H1 (cell line): Measurements from ENCODE around the gene ITGA11. TPM values are rescaled to one million over a fixed set of nuclear protein-coding genes. Genes with fewer than 3 reads are reported as not detected.

Experiments
- CTCF ChIA-PET: fragments of 300-600 bp; sonication (Branson Sonifier 250); formaldehyde crosslinking; loops from one replicate; lab custom pipeline; 2021; ENCODE audit not compliant: partially characterized antibody; lab: Charles Lee
- POLR2A ChIA-PET: fragments of 300-600 bp; sonication (Branson Sonifier 250); formaldehyde crosslinking; loops from one replicate; lab custom pipeline; 2021; ENCODE audit warnings: inconsistent platforms; ENCODE audit not compliant: partially characterized antibody; lab: Charles Lee
- DNase-seq, 2 experiments: peaks; one replicate each; pipeline versions ENCODE4 v3.0.0 to v3.0.0-alpha.2; 2010 to 2022; ENCODE audit warnings: low spot score in 2 of 2, low read depth in 1 of 2, mixed read lengths in 1 of 2
- FAIRE-seq: peaks from 2 replicates; lab custom pipeline; 2011; peaks lifted over from hg19 to GRCh38; lab: Jason Lieb, UNC
- H2AFZ ChIP-seq: 2 replicates; pipeline ENCODE4 v1.8.1; 2012; ENCODE audit warnings: low read length, inconsistent platforms
- H2AK5ac ChIP-seq: 2 replicates; pipeline ENCODE4 v1.6.1; 2013; ENCODE audit warnings: low read depth, low read length
- H2BK120ac ChIP-seq: replicated peaks from 2 replicates; pipeline ENCODE3; 2013; ENCODE audit warnings: low read depth, low read length, inconsistent platforms
- H2BK12ac ChIP-seq: 2 replicates; pipeline ENCODE4 v1.6.1; 2013; ENCODE audit warnings: low read depth, low read length
- H2BK15ac ChIP-seq: 2 replicates; pipeline ENCODE4 v1.6.1; 2013; ENCODE audit warnings: low read length
- H2BK20ac ChIP-seq: 2 replicates; pipeline ENCODE4 v1.6.1; 2013; ENCODE audit warnings: low read length
- H2BK5ac ChIP-seq: 2 replicates; pipeline ENCODE4 v1.6.1; 2013; ENCODE audit warnings: low read depth, low read length
- H3K14ac ChIP-seq: 2 replicates; pipeline ENCODE4 v1.6.1; 2013; ENCODE audit warnings: inconsistent platforms; ENCODE audit not compliant: insufficient read length
- H3K18ac ChIP-seq: 2 replicates; pipeline ENCODE4 v1.6.1; 2013; ENCODE audit warnings: low read length; ENCODE audit errors: extremely low read depth
- H3K23ac ChIP-seq: 2 replicates; pipeline ENCODE4 v1.6.1; 2013; ENCODE audit warnings: inconsistent platforms; ENCODE audit not compliant: insufficient read length
- H3K23me2 ChIP-seq: 2 replicates; pipeline ENCODE4 v1.6.1; 2013; ENCODE audit warnings: low read depth, low read length
- H3K27ac ChIP-seq: 2 replicates; pipeline ENCODE4 v1.6.1; 2011; ENCODE audit warnings: low read depth, low read length, inconsistent platforms
- H3K27me3 ChIP-seq, 4 experiments: replicated peaks in 1 of 4; 1 replicate in 1 of 4; 2 replicates in 3 of 4; pipeline versions ENCODE4 v1.6.1 to v1.8.1; 2011 to 2013; ENCODE audit warnings: low read length in 3 of 4, mild to moderate bottlenecking in 3 of 4, inconsistent platforms in 2 of 4, mixed read lengths in 2 of 4, moderate library complexity in 1 of 4; ENCODE audit not compliant: control insufficient read depth in 3 of 4, insufficient read depth in 3 of 4; ENCODE audit errors: extremely low read depth in 1 of 4
- H3K36me3 ChIP-seq, 4 experiments: 2 replicates each; pipeline versions ENCODE4 v1.6.1 to v1.8.1; 2011 to 2013; ENCODE audit warnings: mild to moderate bottlenecking in 4 of 4, low read length in 3 of 4, moderate library complexity in 2 of 4, control low read depth in 1 of 4, inconsistent platforms in 1 of 4; ENCODE audit not compliant: insufficient read depth in 4 of 4, control insufficient read depth in 2 of 4
- H3K4ac ChIP-seq: replicated peaks from 2 replicates; pipeline ENCODE3; 2013; ENCODE audit warnings: low read length, low read depth, mixed read lengths, inconsistent platforms; ENCODE audit not compliant: insufficient read length
- H3K4me1 ChIP-seq, 4 experiments: replicated peaks in 1 of 4; 1 replicate in 1 of 4; 2 replicates in 3 of 4; pipeline versions ENCODE4 v1.6.1 to v1.8.1; 2011 to 2013; ENCODE audit warnings: low read length in 3 of 4, inconsistent platforms in 2 of 4, mixed read lengths in 1 of 4; ENCODE audit not compliant: insufficient read depth in 4 of 4, control insufficient read depth in 3 of 4
- H3K4me2 ChIP-seq, 2 experiments: 2 replicates each; pipeline versions ENCODE4 v1.6.1 to v1.8.1; 2011 to 2013; ENCODE audit warnings: low read depth in 2 of 2, low read length in 2 of 2, control low read depth in 1 of 2, inconsistent platforms in 1 of 2, mild to moderate bottlenecking in 1 of 2; ENCODE audit not compliant: insufficient read depth in 1 of 2
- H3K4me3 ChIP-seq, 4 experiments: fragments of 200-600, 300-600 bp in 1 of 4; sonication (generic), shearing (Covaris generic), sonication (Bioruptor Twin) in 1 of 4; 2 replicates each; pipeline versions ENCODE4 v1.5.1 to v1.8.1; 2011 to 2016; ENCODE audit warnings: low read length in 4 of 4, low read depth in 3 of 4, control low read depth in 2 of 4, inconsistent platforms in 2 of 4, mild to moderate bottlenecking in 2 of 4, mixed read lengths in 1 of 4, moderate library complexity in 1 of 4; ENCODE audit not compliant: insufficient read depth in 2 of 4; ENCODE audit errors: extremely low read depth in 1 of 4
- H3K56ac ChIP-seq: replicated peaks from 2 replicates; pipeline ENCODE3; 2013; ENCODE audit warnings: low read depth, mild to moderate bottlenecking, mixed read lengths, low read length, inconsistent platforms; ENCODE audit not compliant: insufficient read length
- H3K79me1 ChIP-seq: 2 replicates; pipeline ENCODE4 v1.6.1; 2013; ENCODE audit warnings: low read depth, low read length, control low read depth
- H3K79me2 ChIP-seq, 2 experiments: 2 replicates each; pipeline versions ENCODE4 v1.6.1 to v1.8.1; 2012 to 2013; ENCODE audit warnings: low read length in 2 of 2, mild to moderate bottlenecking in 2 of 2, inconsistent platforms in 1 of 2; ENCODE audit not compliant: insufficient read depth in 2 of 2, control insufficient read depth in 1 of 2
- H3K9ac ChIP-seq, 4 experiments: replicated peaks in 1 of 4; 1 replicate in 1 of 4; 2 replicates in 3 of 4; pipeline versions ENCODE4 v1.6.1 to v1.8.1; 2011 to 2013; ENCODE audit warnings: low read depth in 3 of 4, low read length in 3 of 4, control low read depth in 2 of 4, mild to moderate bottlenecking in 2 of 4, moderate library complexity in 2 of 4, inconsistent platforms in 1 of 4; ENCODE audit errors: extremely low read depth in 1 of 4
- H3K9me3 ChIP-seq, 2 experiments: 2 replicates each; pipeline versions ENCODE4 v1.6.1 to v1.8.1; 2012 to 2013; ENCODE audit warnings: mild to moderate bottlenecking in 2 of 2, moderate library complexity in 2 of 2, control low read depth in 1 of 2, inconsistent platforms in 1 of 2, low read depth in 1 of 2, low read length in 1 of 2, mixed read lengths in 1 of 2; ENCODE audit not compliant: insufficient read depth in 2 of 2
- H4K20me1 ChIP-seq, 2 experiments: replicated peaks in 1 of 2; 2 replicates each; pipeline versions ENCODE3 to v1.8.1; 2011 to 2013; ENCODE audit warnings: inconsistent platforms in 2 of 2, low read length in 2 of 2, mild to moderate bottlenecking in 1 of 2; ENCODE audit not compliant: insufficient read depth in 2 of 2, control insufficient read depth in 1 of 2
- H4K5ac ChIP-seq: 2 replicates; pipeline ENCODE4 v1.6.1; 2013; ENCODE audit warnings: low read length, low read depth, mixed read lengths, inconsistent platforms; ENCODE audit not compliant: insufficient read length
- H4K8ac ChIP-seq: 2 replicates; pipeline ENCODE4 v1.8.0; 2013; ENCODE audit warnings: mild to moderate bottlenecking, moderate library complexity, low read length, inconsistent platforms; ENCODE audit not compliant: insufficient read depth; ENCODE audit errors: extremely low read depth
- H4K91ac ChIP-seq: replicated peaks from 2 replicates; pipeline ENCODE3; 2013; ENCODE audit warnings: low read length, mixed read lengths, inconsistent platforms; ENCODE audit not compliant: insufficient read length
- ASH2L ChIP-seq: fragments of 200-600, 300-600 bp; sonication (generic); IDR thresholded peaks from one replicate; pipeline ENCODE4 v1.7.1; 2017; ENCODE audit warnings: low read length
- EP300 ChIP-seq, 2 experiments: IDR thresholded peaks; 1 replicate in 1 of 2; 2 replicates in 1 of 2; pipeline ENCODE4 v1.6.1; 2011 to 2012; ENCODE audit warnings: low read depth in 2 of 2, low read length in 2 of 2, mild to moderate bottlenecking in 2 of 2, borderline replicate concordance in 1 of 2, inconsistent platforms in 1 of 2, moderate library complexity in 1 of 2
- GABPA ChIP-seq: IDR thresholded peaks from 2 replicates; pipeline ENCODE4 v1.6.1; 2011; ENCODE audit warnings: mild to moderate bottlenecking, low read length, moderate library complexity, borderline replicate concordance; ENCODE audit not compliant: insufficient read depth
- JUN ChIP-seq: IDR thresholded peaks from 2 replicates; pipeline ENCODE4 v1.6.1; 2011; ENCODE audit warnings: low read depth, mild to moderate bottlenecking, improper control_type of control experiment, low read length
- JUND ChIP-seq: IDR thresholded peaks from 2 replicates; pipeline ENCODE4 v1.6.1; 2011; ENCODE audit warnings: mild to moderate bottlenecking, improper control_type of control experiment, low read length
- KDM4A ChIP-seq: IDR thresholded peaks from one replicate; pipeline ENCODE4 v1.7.1; 2012; ENCODE audit warnings: low read depth, mild to moderate bottlenecking, moderate library complexity, low read length, inconsistent platforms; ENCODE audit not compliant: severe bottlenecking
- RXRA ChIP-seq: IDR thresholded peaks from 2 replicates; pipeline ENCODE4 v1.6.1; 2011; ENCODE audit warnings: low read depth, mild to moderate bottlenecking, low read length, moderate library complexity; ENCODE audit not compliant: insufficient read depth
- SP1 ChIP-seq: IDR thresholded peaks from 2 replicates; pipeline ENCODE4 v1.6.1; 2011; ENCODE audit warnings: low read depth, low read length
- TAF7 ChIP-seq: optimal IDR thresholded peaks from 2 replicates; pipeline ENCODE3; 2011; ENCODE audit warnings: low read depth, mild to moderate bottlenecking, inconsistent platforms, low read length, moderate library complexity, borderline replicate concordance
- TCF12 ChIP-seq: IDR thresholded peaks from 2 replicates; pipeline ENCODE4 v1.6.1; 2011; ENCODE audit warnings: low read depth, mild to moderate bottlenecking, low read length
- WGBS, 2 experiments: shearing (Covaris generic) in 1 of 2; methylation state at CpG; one replicate each; pipeline versions ENCODE4 v1.1.6 to v1.1.7; 2013 to 2015; ENCODE audit warnings: low lambda C conversion rate in 2 of 2, mixed read lengths in 2 of 2, inconsistent platforms in 1 of 2, low coverage in 1 of 2, missing lambda C conversion rate in 1 of 2; ENCODE audit not compliant: insufficient replicate concordance in 2 of 2, insufficient coverage in 1 of 2, insufficient read length in 1 of 2; ENCODE audit errors: extremely low coverage in 1 of 2, missing lambda C conversion rate in 1 of 2; 5-methylcytosine and 5-hydroxymethylcytosine counted together
- polyA plus RNA-seq, 7 experiments: library from polyadenylated mRNA; depleted of rRNA in 3 of 7; stranded (reverse) in 5 of 7; unstranded in 2 of 7; fragments of >200 nt in 5 of 7; fragments of 200-250 nt in 2 of 7; gene quantifications; 1 replicate in 5 of 7; 2 replicates in 1 of 7; 4 replicates in 1 of 7; pipeline versions ENCODE4 v1.2.1 to v1.2.3, GENCODE V29; 2011 to 2013; ENCODE audit warnings: missing spikeins in 2 of 7, mixed read lengths in 2 of 7
- total RNA-seq: library from RNA; stranded (reverse); fragmentation: NEBNext Ultra II Directional; extraction: Animal tissue kit (Norgen Biotek cat#: 25700); gene quantifications from 2 replicates; pipeline ENCODE4 v1.2.1, GENCODE V29; 2021

Gene ITGA11
- total and polyA plus RNA-seq, 2 of the 8 experiments (the other 6 are each of a cell fraction or from before 2014, with no cell fraction given), result 0.05 to 0.06 TPM

DNA sequence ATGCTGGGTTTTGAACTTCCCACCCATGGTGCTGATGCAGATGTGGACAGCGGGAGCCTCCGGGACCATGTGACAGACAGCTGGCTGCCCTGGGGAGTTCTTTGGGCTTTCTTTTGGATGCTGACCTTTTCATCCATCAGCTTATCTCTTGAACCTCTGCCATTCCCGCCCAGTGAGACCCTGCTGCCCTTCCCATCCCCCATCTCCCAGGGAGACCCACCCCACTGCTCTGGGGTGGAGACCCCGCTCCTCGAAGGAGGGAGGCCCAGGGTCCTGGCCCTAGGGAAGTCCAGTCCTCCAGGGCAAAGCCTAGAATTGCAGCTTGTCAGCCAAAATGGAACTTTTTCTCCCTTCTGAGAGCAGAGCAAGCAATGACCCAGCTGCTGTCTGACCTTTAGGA is 64.0 kb downstream of the ITGA11 start:
- no peak overlapping the region for H2BK5ac ChIP-seq
- no peak overlapping the region for H2BK12ac ChIP-seq
- no peak overlapping the region for H3K14ac ChIP-seq
- no peak overlapping the region for H3K9ac ChIP-seq
- no peak overlapping the region for H2BK120ac ChIP-seq
- no peaks in the 10 kb centered on the region for H3K9me3 ChIP-seq
- H3K27me3 ChIP-seq, result no peaks in the 10 kb centered on the region
- no peak overlapping the region for H3K18ac ChIP-seq
- H4K20me1 ChIP-seq, result no peaks in the 10 kb centered on the region
- DNase-seq (no peak), FAIRE-seq (no peak)
- H2BK15ac ChIP-seq, result no peak overlapping the region
- no peak overlapping the region for H3K4me3 ChIP-seq
- ChIA-PET CTCF (interaction anchor here (0.6 to 5.7 kb wide), 16 partner anchors 8 to 306 kb away, joined by 3 to 44 read pairs (median 4); no protein-coding TSS in a partner anchor), POLR2A (no interaction called here)
- no peak overlapping the region for H2AK5ac ChIP-seq
- H4K91ac ChIP-seq, result no peak overlapping the region
- no peak overlapping the region for H3K27ac ChIP-seq
- peaks cover 1% of the 10 kb centered on the region; the same call in 1 of the 2 replicates for H3K23me2 ChIP-seq
- 68% methylated on average over 5 of the region's 5 CpGs; no CpG with 5 or more reads in 1 of the 2 experiments for WGBS, 2 experiments
- no peak overlapping the region for H2BK20ac ChIP-seq
- no peaks in the 10 kb centered on the region for H3K79me2 ChIP-seq
- no peak overlapping the region for H3K56ac ChIP-seq
- no peaks in the 10 kb centered on the region for H3K36me3 ChIP-seq
- H3K4me1 ChIP-seq, result no peaks in the 10 kb centered on the region; a peak in 1 of 7 replicates
- H3K4ac ChIP-seq, result no peak overlapping the region
- H4K5ac ChIP-seq, result no peak overlapping the region
- H4K8ac ChIP-seq, result no peak overlapping the region
- no peak overlapping the region for H3K4me2 ChIP-seq
- H3K23ac ChIP-seq, result no peak overlapping the region
- H3K79me1 ChIP-seq, result no peaks in the 10 kb centered on the region
- no peak overlapping the region for H2AFZ ChIP-seq
- TF ChIP-seq TCF12 (no peak), SP1 (no peak), KDM4A (no peak), ASH2L (no peak), JUN (no peak), EP300 (IDR thresholded peaks at IDR 0.05; ENCODE audit: borderline replicate concordance in 1 of 2, low read depth in 2 of 2, low read length in 2 of 2) (no peak), JUND (no peak), TAF7 (no peak), GABPA (no peak), RXRA (no peak)
